Retinal pigment epithelial cell (primary cell): ENCODE results near the gene REEP2.

Experiments
- DNase-seq: peaks from one replicate; pipeline ENCODE4 v3.0.0-alpha.2; 2010; ENCODE audit warnings: low read depth
- H3K4me3 ChIP-seq: 2 replicates; pipeline ENCODE4 v1.5.1; 2011; ENCODE audit warnings: mild to moderate bottlenecking, low read length, control low read depth, moderate library complexity
- TF ChIP-seq, protein P1 (sequence below): conservative IDR thresholded peaks from 2 replicates; pipeline ENCODE4 v1.5.1; 2011; ENCODE audit warnings: low read depth, low read length, control low read depth, inconsistent platforms

The REEP2 gene

DNA sequence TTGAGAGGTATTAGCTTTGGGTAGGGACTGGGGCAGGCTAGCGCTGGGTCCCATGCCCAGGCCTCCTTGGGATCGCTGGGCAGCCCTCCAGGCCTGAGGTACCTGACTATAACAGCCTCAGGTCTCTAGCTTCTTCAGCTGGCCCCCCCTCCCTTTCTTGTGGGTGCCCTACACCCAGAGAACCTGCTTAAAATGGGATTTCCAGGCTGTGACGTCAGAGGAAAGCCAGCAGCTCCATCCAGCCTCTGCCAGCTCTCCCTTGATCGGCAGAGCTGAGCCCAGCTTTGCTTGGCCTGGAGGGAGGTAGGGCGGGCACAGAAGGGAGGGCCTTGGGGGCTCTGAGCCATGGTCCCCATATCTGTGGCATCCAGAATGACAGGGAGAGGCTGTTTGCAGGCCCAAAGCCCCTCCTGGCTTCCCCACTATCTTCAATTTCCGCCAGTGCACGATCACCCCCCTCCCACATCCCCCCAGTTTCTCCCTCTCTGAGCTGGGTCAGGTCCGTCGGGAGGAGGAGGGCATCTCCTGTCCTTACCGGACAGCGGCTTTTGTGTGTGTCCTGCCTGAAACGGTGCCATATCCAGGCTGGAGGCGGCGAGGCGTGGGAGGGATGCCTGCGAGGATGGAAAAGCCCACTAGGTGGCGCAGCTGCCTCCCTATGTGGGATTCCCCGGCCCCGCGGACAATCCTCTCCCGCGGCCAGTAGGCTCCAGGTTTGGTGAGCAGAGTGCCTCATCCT is 10.8 kb downstream of the REEP2 start:
- DNase-seq: no peak
- TF ChIP-seq, protein P1, sequence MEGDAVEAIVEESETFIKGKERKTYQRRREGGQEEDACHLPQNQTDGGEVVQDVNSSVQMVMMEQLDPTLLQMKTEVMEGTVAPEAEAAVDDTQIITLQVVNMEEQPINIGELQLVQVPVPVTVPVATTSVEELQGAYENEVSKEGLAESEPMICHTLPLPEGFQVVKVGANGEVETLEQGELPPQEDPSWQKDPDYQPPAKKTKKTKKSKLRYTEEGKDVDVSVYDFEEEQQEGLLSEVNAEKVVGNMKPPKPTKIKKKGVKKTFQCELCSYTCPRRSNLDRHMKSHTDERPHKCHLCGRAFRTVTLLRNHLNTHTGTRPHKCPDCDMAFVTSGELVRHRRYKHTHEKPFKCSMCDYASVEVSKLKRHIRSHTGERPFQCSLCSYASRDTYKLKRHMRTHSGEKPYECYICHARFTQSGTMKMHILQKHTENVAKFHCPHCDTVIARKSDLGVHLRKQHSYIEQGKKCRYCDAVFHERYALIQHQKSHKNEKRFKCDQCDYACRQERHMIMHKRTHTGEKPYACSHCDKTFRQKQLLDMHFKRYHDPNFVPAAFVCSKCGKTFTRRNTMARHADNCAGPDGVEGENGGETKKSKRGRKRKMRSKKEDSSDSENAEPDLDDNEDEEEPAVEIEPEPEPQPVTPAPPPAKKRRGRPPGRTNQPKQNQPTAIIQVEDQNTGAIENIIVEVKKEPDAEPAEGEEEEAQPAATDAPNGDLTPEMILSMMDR: peak; percentile 92
- H3K4me3 ChIP-seq: no peak overlapping the region

- TF ChIP-seq, protein P1: no peak
- no peak overlapping the region for H3K4me3 ChIP-seq
- no peak for DNase-seq
These were observed 12.1 kb downstream of the REEP2 start for GRCh38 chr5:138450971-138451370.

GRCh38 chr5:138452720-138453119 is 13.9 kb downstream of the REEP2 start:
- TF ChIP-seq, protein P1: no peak
- no peak for DNase-seq
- H3K4me3 ChIP-seq: no peak overlapping the region

DNA sequence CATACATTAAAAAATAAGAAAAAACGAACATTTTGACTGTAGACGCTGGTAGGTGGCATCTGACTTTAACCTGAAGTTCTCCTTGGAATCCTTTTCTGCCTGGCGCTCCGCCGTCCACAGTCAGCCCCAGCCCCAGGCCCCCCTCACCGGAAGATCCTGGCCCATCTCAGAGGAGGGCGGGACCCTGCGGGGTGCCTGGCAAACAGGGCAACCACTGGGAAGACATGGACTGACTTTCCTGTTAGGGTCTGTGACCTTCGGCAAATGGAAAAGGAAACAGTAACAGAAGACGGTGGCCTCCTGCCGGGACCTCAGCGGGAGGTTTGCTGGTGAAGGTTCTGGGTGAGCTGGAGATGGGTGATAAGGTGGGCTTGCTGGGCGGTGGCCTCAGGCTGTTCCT is 14.7 kb downstream of the REEP2 start:
- TF ChIP-seq, protein P1: no peak
- DNase-seq: no peak
- no peak overlapping the region for H3K4me3 ChIP-seq

GRCh38 chr5:138454121-138454520 is 15.3 kb downstream of the REEP2 start:
- DNase-seq: no peak
- TF ChIP-seq, protein P1: no peak
- no peak overlapping the region for H3K4me3 ChIP-seq

GRCh38 chr5:138455232-138455930 is 16.5 kb downstream of the REEP2 start:
- DNase-seq: no peak
- no peak overlapping the region for H3K4me3 ChIP-seq
- TF ChIP-seq, protein P1: no peak
